ELF-1 (cell line): ENCODE data around the gene HEPN1.
A peak's percentile ranks its signal among the peaks of the same experiment; 100 is the strongest.

ENCODE experiments used
- DNase-seq: peaks from one replicate; pipeline ENCODE4 v3.0.0-alpha.2; 2016; ENCODE audit warnings: low read depth, low spot score

Gene HEPN1

GRCh38 chr11:124884869-124885479 lies 34.1 kb upstream of the HEPN1 start:
- DNase-seq = no peak

DNA sequence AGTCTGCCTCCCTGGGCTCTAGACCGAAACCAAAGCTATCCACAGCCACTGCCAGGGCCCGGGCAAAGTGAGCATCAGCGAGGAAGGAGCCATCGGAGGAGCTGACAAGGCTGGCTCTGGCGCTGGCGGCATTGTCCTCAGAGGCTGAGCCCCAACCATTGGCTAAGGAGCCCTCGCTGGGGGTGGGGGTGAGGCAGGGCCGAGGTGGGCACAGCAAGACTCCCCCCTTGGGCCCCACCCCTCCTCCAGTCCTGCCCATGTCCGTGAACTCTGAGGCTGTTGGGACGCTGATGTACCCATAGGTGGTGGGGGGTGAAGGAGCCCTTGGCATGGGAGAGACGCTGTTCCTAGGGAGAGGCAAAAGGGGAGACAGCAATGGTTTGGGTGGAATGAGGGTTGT lies 32.6 kb upstream of the HEPN1 start:
- DNase-seq = no peak

- DNase-seq = no peak
These were observed 31.9 kb upstream of the HEPN1 start for GRCh38 chr11:124886978-124887666.

DNA sequence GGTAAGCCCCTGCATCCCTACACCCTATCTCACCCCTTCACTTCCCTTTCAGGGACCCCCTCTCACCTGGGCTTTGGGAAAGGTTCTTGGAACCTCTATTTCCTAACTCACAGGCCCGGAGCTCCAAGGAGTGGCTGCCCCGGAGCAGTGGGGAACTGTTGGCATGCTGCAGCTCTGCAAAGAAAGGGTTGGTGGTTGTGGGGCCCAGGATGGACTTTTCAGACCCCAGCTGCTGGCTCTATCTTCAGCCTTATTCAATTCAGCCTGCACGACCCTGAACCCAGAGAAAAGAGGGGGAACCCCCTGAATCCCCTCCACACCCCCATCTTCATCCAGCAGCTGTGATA lies 31.4 kb upstream of the HEPN1 start:
- no peak for DNase-seq

- DNase-seq = no peak
These were observed 29.6 kb upstream of the HEPN1 start for GRCh38 chr11:124889191-124890091.

GRCh38 chr11:124890151-124890550 lies 28.9 kb upstream of the HEPN1 start:
- DNase-seq = no peak

GRCh38 chr11:124890683-124891372 lies 28.2 kb upstream of the HEPN1 start:
- DNase-seq = no peak

GRCh38 chr11:124891373-124891861 lies 27.6 kb upstream of the HEPN1 start:
- DNase-seq = peak; percentile 36

GRCh38 chr11:124892146-124892545 lies 26.9 kb upstream of the HEPN1 start:
- no peak for DNase-seq

DNA sequence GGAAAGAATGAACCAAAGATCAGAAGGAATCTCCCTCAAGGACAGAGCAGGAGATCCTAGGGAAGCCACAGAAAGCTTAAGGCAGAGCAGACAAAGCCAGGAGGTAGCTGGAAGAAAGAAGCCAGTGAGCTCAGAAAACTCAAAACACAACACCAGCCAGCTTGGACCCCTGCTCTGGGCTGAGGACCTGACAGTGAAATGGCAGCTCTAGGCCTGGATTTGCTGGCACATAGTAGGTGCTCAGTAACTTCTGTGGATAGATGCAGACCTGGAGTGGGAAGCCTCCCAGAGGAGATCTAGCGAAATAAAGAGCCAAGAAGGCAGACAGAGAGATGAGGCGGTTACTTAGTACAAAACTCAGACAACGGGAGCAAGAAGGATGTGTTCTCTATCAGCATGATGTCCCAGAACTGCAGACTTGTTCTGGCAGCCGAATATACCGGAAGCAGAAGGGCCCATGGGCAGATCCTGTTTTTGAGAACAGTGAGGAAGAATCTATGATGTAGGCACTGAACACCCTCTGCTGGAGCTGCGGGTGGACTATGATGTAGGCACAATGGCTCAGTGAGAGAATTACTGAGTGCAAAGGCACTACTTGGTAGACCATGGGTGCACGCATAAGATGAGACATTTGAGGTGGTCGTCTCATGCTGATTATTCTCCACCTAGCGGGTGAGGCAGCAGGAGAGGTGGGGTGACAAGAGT lies 26.1 kb upstream of the HEPN1 start:
- no peak for DNase-seq

DNA sequence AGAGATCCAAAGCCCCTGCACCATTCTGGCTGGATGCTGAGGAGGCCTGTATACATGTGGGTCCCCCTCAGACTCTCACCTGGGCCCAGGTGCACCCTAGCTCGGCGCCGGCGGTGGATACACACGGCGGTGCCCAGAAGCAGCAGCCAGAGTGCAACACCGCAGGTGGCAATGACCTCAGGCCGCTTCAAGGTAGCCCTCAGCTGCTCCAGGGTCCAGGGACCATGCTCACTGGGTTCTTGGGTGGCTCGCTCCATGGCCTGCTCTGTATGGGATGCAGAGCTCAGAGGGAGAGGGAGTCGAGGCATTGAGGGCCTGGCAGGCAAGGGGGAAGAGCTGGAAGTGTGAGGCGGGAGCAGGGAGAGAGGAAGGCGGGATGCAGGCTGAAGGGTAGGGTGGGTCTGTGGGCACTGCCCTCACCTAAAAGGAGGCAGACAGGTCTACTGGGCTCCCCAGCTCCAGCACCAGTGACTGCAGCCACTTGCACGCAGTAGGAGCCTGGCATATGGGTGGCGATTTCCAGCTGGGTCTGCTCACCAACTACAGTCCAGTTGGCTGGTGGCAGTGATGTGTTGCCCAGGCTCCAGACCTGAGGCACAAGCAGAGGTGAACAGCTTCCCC lies 25.2 kb upstream of the HEPN1 start:
- DNase-seq = no peak

DNA sequence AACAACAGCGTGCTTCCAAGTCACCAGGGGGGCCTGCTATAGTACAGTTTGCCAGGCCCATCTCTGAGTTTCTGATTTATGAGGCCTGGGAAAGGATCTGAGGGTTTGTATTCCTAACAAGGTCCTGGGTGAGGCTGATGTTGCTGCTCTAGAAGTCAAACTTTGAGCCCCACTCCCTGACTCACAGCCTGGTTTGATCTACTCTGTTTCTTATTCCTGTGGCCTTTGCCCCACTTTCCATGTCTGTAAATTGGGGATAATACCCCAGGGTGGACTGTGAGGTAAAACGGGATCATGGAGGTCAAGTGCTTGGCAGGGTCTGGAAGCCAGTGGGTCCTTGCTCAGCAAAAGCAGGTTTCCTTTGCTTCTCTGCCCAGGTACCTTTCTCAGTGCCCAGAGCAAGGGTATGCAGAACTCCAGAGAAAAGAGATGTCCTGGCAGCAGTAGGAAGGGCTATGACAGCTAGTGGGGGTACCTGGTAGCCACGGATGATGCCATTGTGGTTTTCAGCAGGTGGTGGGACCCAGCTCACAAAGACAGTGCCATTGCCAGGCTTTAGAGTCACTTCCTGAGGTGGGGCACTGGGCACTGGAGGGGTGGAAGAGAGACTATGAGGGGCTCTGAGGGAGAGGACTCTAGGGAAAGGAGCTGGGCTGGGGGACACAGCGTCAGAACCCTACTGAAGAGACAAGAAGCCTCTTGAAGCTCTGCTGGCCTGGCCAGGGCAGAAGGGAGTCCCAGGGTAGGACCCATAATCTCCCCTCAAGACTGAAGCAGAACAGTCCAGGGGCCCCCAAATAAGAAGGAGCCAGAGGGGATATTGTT lies 24.2 kb upstream of the HEPN1 start:
- no peak for DNase-seq

DNA sequence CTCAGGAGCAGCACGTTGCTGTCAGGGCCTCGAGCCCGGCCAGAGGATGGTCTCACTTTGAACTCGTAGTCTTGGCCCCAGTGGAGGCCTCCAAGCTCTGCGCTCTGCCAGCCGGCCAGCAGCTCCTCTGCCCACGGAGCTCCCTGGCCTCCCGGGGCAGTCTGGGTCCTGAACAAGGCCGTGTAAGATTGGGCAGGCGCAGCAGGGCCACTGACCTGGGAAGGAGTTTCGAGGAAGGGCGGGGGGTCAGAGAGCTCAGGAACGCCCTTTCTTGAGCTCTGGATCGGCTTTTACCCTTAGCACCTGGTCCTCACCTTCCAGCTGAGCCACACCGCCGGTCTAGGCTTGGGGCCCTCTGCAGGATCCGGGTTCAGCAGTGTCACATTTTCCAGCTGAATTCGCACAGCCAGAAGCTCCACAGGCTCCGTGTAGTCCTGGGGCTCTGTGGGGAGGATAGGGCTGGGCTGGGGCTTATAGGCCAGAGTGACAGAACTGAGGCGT lies 23.5 kb upstream of the HEPN1 start:
- DNase-seq = no peak

DNA sequence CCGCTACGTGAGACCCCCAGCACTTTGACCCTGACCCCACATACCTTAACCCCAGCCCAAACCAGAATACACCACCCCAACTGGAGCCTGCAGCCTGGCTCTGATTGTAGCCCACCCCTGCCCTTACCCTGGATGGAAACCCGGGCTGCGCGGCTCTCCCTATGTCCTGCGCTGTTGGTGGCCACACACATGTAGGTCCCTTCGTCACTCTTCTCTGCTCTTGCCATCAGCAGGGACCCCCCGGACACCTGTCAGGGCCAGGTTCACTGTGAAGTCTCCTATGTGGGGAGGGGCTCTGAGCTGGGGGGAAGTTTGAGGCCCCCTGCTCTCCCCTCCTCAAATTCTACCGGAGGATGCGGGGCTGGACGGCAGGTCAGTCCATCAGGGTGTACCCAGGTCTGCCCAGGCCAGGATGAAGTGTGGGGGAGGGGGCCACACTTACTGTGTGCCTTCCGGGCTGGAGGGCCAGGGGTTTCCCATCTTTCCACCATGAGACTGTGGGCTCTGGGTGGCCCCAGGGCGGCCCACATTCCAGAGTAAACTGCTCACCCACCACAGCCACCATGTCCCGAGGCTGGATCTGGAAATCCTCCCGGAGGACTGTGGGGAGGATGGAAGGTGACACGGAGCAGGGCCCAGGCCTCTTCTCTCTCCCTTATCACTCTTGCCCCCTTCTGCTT lies 22.8 kb upstream of the HEPN1 start:
- DNase-seq = peak; percentile 42

DNA sequence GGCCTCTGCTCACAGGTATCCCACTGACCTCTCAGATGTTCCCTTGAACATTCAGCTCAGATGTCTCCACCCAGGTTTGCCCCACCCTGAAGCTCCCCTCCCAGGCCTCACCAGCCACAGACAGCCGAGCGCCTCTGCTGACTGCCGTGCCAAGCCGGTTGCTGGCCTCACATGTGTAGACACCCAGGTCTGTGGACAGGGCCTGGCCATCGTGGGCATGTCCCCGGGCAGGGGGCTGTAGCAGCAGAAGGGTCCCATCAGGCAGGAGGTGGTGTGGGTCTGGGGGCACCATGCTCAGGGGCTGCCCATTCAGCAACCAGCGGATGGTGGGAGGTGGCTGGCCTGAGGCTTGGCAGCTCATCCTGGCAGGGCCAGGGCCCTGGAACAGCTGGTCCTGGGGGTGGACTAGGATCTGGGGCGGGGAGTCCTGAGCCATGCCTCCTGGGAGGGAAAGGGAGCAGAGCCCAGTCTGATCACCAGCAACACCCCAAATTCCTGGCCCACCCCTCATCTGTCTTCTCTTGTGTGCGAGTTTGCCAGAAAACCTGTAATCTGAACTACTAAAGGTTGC lies 22.1 kb upstream of the HEPN1 start:
- DNase-seq = no peak

DNA sequence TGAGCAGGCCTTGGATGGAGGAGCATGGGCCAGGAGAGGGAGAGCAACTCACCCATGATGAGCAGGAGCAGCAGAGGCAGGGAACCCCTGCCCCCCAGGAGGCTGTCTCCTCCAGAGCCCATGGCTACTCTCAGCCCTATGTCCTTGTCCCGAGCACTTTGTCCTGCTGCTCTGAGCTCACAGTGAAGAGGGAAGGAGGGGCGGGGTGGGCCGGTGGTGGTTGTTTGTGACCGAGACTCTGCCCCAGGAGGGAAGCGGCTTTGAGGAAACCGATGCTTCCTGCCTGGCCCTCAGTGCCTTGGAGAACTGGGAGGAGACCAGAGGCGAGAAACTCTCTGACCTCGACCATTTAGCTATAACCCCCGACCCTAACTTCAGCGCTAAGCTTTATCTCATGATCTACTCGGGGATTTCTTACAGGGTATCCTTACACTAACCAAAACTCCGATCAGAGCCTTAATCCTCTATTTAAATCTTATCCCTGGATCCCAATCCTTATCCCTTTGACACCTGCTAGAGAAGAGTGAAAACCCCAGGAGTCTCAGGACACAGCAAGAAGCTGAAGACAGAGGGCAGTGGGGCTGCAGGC lies 21.3 kb upstream of the HEPN1 start, which contains the start of gene ROBO4:
Gene ROBO4, minus strand, starts transcription at position 192 of the 589 bp plus-strand sequence. Its CDS starts 70 bp downstream, at position 122.
- DNase-seq = no peak

DNA sequence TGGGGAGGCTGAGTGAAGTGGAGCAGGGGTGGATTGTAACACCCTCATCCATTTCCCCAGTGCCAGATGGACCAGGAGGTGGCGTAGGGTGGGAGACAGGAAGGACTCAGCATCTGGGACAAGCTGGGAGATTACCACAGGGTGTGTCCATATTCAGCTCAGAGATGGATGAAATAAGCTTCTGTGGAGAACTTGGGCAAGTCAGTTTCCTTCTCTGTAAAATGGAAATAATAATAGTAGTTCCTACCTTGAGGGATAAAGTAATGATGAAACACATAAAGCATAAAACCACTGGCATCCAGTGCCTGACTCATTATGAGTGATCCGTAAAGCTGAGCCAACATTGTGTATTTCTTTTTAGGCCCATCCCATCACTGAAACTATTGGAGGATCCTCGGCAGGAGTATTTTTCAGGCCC lies 20.8 kb upstream of the HEPN1 start:
- no peak for DNase-seq

GRCh38 chr11:124898711-124899110 lies 20.3 kb upstream of the HEPN1 start:
- DNase-seq = no peak
